Muscle of leg (tissue), 11 donors: ENCODE data around the gene MAST4. TPM values are rescaled to one million over a fixed set of nuclear protein-coding genes. Genes with fewer than 3 reads are reported as not detected.

Experiments used
- DNase-seq: peaks from one replicate; pipeline ENCODE4 v3.0.0; 2013
- H3K27ac ChIP-seq: one replicate; pipeline ENCODE4 v1.5.1; 2013; ENCODE audit warnings: mild to moderate bottlenecking, low read length, control low read depth
- H3K27me3 ChIP-seq: one replicate; pipeline ENCODE4 v1.6.1; 2013; ENCODE audit warnings: low read length; ENCODE audit not compliant: control insufficient read depth, insufficient read depth
- H3K36me3 ChIP-seq: one replicate; pipeline ENCODE4 v1.6.1; 2013; ENCODE audit warnings: low read length; ENCODE audit not compliant: control insufficient read depth, insufficient read depth
- H3K4me1 ChIP-seq: one replicate; pipeline ENCODE4 v1.6.1; 2013; ENCODE audit warnings: low read length; ENCODE audit not compliant: control insufficient read depth, insufficient read depth
- H3K4me3 ChIP-seq: one replicate; pipeline ENCODE4 v1.5.1; 2013; ENCODE audit warnings: low read length, control low read depth
- H3K9me3 ChIP-seq: replicated peaks from 2 replicates; pipeline ENCODE4 v1.6.1; 2013; ENCODE audit warnings: low read depth, low read length; ENCODE audit not compliant: control insufficient read depth
- WGBS: methylation state at CpG from one replicate; pipeline ENCODE4 v1.1.5; 2013; ENCODE audit warnings: missing lambda C conversion rate; ENCODE audit not compliant: insufficient coverage; 5-methylcytosine and 5-hydroxymethylcytosine counted together
- polyA plus RNA-seq, 8 donors: library from polyadenylated mRNA; unstranded; fragments of 120-200 nt; gene quantifications; one replicate each; pipeline versions ENCODE4 v1.2.1 to v1.2.3, GENCODE V29; 2013; ENCODE audit warnings: inconsistent platforms in 1 of 8, low replicate concordance in 1 of 8; ENCODE audit not compliant: insufficient read length in 8 of 8, insufficient read depth in 1 of 8
- total RNA-seq: library from RNA; stranded (reverse); fragments of 120-200 nt; gene quantifications from one replicate; pipeline ENCODE4 v1.2.4, GENCODE V29; 2013

MAST4 gene
- total and polyA plus RNA-seq, 9 donors: 7.3 to 15.4 (median 10.9) TPM

DNA sequence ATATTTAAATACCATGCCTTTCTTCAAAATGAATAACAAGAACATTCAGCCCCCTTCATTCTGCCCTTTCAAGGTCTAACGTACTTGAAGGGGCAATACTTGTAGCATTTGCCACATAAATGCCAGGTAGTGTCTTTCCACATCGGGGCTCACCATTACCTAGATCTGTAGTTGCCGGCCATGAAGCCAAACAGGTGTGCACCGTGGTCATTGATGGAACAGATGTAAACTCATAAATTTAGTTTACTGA lies 407.4 kb downstream of the MAST4 start:
- Histone ChIP-seq H3K27me3 (no peaks in the 10 kb centered on the region), H3K4me1 (peaks cover 6% of the 10 kb centered on the region), H3K27ac (peak overlapping the region; percentile 79), H3K36me3 (no peaks in the 10 kb centered on the region), H3K4me3 (peak overlapping the region; percentile 61), H3K9me3 (no peaks in the 10 kb centered on the region)
- no peak for DNase-seq
- 0% methylated on average over 3 of the region's 4 CpGs for WGBS

DNA sequence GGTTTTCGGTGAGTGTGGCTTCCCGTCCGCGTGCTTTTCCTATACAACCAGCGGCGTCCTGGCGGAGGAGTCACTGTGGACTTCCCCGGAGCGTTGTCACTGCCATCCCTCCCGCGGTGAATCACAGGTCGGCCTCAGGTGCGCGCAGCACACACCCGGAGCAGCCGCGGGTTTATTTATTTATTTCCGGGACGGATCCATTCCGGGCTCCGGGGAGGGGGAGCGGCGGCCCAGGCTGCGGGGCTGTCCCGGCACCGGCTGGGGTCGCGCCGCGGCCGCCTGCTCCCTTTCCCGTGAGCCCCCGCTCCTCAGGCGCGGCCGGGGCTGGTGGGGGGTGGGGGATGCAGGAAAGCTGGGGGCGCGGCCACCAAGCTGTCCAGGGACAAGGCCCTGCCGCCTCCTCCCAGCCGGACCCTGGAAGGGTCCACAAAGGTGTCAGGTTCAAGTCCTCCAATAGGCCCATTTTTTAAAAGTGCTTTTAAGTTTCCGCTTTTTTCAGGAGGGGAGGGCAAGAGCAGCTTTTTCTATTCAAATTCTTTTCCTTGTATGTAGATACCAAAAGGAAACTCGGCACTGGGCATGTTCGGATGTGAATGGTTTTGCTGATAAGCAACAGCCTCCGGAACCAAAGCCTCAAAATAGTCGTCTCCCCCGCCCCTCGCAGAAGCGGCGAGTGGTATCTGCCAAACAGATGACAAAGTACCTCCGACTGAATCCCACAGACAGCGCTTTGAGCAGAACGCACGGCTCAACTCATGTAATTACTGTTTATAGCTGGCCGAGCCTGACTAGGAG lies 407.9 kb downstream of the MAST4 start:
- peaks cover 6% of the 10 kb centered on the region for H3K4me1 ChIP-seq

DNA sequence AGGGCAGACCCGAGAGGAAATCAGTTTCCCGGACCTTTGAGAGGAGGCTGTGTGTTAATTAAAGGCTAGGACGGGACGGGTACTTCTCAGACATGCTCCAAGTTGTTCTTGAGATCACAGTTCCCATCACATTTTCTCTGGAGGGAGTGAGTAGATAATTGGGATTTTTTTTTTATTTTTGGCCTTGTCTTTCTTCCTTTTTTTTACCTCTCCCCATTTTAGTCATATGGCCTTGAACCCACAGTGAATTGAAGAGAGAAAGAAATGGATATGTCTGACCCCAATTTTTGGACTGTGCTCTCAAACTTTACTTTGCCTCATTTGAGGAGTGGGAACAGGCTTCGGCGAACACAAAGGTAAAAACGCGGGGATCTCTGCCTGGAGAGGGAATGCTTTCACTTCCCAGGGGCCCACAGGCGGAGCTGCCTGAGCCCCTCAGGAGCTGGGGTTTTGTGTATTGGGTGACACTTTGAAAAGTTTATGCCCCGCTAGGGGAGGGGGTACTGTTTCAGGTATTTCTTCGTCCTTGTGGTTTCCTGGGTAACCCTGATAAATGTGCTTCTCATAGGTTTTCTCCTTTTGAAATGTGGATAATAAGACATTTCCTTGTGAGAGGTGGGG lies 408.6 kb downstream of the MAST4 start:
- no peak for DNase-seq
- no peaks in the 10 kb centered on the region for H3K9me3 ChIP-seq
- H3K27ac ChIP-seq: peak overlapping the region; percentile 89
- H3K36me3 ChIP-seq: no peaks in the 10 kb centered on the region
- no peaks in the 10 kb centered on the region for H3K27me3 ChIP-seq
- WGBS: 13% methylated on average over 9 of the region's 11 CpGs
- H3K4me3 ChIP-seq: peak overlapping the region; percentile 61
- H3K4me1 ChIP-seq: peaks cover 6% of the 10 kb centered on the region

More for the DNA sequence above, 407.9 kb downstream of the MAST4 start:
- Histone ChIP-seq H3K27ac (peak overlapping the region; percentile 89), H3K4me3 (peak overlapping the region; percentile 61), H3K9me3 (no peaks in the 10 kb centered on the region), H3K27me3 (no peaks in the 10 kb centered on the region), H3K36me3 (no peaks in the 10 kb centered on the region)
- DNase-seq: peak; percentile 91
- WGBS: under 1% methylated on average over 46 of the region's 54 CpGs

DNA sequence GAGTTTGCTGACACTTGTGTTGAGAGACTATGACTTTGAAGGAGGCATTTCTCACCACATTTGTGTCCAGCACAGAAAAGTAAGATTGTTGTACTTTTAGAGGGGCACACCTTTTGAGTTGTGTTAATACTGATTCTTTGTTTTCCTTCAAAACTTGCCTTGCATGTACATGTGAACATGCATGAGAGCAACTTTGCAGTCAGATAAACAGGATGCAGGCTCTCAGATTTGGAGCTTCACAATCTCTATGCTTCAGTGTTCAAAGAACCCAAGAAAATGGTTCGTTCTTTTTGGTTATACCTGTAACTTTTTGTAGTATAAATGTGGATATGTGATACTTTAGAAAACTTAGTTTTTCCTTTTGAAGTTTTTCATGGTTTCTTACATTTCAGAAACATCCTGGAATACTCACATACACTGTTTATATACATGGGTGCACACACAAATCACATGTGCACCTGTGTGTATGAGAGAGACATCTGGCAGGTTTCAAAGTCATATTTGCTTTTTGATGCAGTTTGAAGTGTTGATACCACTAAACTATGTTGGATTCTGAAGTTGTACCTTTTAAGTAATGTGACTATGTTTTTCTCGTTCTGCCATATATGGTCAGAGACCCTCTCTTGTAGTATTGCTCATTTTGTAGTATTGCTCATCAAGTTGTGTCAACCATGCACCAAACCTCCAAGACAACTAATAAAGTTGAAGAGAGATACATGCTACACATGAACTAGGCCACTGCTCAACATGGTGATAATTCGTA lies 409.7 kb downstream of the MAST4 start:
- H3K27ac ChIP-seq: no peak overlapping the region

DNA sequence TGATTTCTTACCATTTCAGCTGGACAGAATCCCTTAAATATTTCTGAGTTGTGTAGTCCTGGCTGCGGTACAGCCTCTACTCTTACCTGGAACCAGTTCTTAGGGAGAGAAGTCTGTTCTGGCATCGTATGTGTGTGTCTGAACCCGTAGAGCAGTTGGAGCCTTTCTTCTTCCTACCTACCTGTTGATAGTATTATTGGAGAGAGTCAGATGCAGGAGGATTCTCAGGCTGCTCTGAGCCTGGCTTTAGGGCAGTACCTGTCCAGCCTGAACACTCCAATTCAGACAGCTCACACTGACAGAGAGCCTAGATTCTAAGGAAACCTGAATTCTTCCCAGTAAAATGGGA lies 410.3 kb downstream of the MAST4 start:
- Histone ChIP-seq H3K36me3 (no peaks in the 10 kb centered on the region), H3K4me3 (no peak overlapping the region), H3K27me3 (no peaks in the 10 kb centered on the region), H3K4me1 (peaks cover 16% of the 10 kb centered on the region), H3K27ac (no peak overlapping the region), H3K9me3 (no peaks in the 10 kb centered on the region)
- no peak for DNase-seq
- WGBS: no CpG with 5 or more reads among the region's 3 CpGs

More for the DNA sequence above, 409.7 kb downstream of the MAST4 start:
- H3K27me3 ChIP-seq: no peaks in the 10 kb centered on the region
- no CpG with 5 or more reads among the region's 3 CpGs for WGBS
- H3K9me3 ChIP-seq: no peaks in the 10 kb centered on the region
- no peaks in the 10 kb centered on the region for H3K36me3 ChIP-seq
- H3K4me3 ChIP-seq: no peak overlapping the region
- no peak for DNase-seq
- peaks cover 11% of the 10 kb centered on the region for H3K4me1 ChIP-seq

DNA sequence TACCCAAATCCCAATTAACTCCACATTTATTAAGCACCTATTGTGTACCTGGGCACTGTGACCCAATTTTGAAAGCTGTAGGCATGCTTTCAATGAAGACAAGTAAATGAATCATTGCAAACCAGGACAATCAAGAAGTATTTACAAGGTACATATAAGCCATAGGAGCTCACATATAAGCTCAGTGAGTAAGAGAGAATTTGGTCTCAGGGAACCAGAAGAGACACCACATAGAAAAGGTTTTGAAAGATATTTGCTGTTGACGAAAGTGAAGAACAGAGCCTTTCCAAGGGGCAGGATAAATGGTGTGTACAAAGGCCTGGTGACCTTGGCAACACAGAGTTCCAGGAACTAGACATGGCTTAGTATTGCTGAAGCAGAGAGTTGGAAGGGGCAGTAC lies 412.8 kb downstream of the MAST4 start:
- Histone ChIP-seq H3K9me3 (no peaks in the 10 kb centered on the region), H3K36me3 (no peaks in the 10 kb centered on the region), H3K27ac (no peak overlapping the region), H3K4me1 (peaks cover 17% of the 10 kb centered on the region), H3K27me3 (no peaks in the 10 kb centered on the region), H3K4me3 (no peak overlapping the region)
- DNase-seq: no peak
- 100% methylated on average over 1 of the region's 1 CpG for WGBS

DNA sequence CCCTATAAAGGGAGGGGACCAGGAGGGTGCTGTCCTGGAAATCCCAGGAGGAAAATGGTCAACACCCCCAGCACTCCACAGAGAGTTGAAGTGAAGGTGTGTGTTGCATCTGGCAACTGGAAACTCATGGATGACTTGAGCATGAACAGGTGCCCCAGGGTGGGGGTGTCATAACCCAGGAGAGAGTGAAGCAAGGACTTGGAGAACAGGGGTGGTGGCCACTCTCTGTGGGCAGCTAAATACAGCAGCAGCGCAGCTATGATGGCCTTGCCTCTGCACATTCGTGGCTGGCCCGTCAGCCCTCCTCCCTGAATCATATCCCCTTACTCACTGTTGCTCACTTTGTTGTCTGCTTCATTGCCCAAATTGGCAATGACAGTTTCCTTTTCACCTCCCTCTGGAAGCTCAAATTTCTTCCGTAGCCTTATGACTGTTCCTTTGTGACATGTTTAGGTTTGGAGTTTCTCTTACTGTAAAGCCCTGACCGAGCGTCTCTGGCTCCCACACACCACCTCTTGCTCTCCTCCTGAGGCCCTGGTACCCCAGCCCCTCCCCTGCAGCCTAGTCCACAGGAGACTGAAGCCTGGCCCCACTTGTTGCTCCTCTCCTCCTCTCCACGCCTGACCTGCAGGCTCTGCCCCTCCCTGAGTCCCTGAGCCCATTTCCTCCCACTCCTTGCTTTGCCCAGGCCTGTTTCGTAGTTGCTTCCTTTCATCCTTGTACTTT lies 414.7 kb downstream of the MAST4 start:
- Histone ChIP-seq H3K27ac (no peak overlapping the region), H3K4me1 (peaks cover 15% of the 10 kb centered on the region), H3K36me3 (no peaks in the 10 kb centered on the region), H3K27me3 (no peaks in the 10 kb centered on the region), H3K4me3 (no peak overlapping the region), H3K9me3 (no peaks in the 10 kb centered on the region)
- 55% methylated on average over 7 of the region's 8 CpGs for WGBS
- no peak for DNase-seq

DNA sequence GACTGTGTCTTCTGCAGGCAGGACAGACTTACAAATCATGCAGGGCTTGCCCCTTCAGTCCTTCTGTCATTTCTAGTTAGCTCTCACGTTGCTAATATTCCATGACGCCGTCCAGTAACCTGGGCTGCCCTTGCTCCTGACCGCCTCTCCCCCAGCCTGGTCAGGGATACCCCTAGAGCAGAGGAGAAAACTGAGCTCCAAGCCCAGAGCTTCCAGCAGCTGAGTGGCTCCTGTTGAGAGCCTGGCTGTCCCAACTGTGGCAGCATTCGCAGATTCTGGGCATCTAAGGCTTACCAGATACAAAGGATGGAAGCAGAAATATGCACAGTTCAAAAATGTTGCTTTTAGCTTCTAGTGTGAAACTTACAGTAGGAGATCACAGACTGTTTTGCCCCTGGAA lies 415.2 kb downstream of the MAST4 start:
- Histone ChIP-seq H3K27ac (no peak overlapping the region), H3K36me3 (no peaks in the 10 kb centered on the region), H3K4me1 (peaks cover 15% of the 10 kb centered on the region), H3K27me3 (no peaks in the 10 kb centered on the region), H3K9me3 (no peaks in the 10 kb centered on the region), H3K4me3 (no peak overlapping the region)
- WGBS: 73% methylated on average over 5 of the region's 5 CpGs
- DNase-seq: no peak

DNA sequence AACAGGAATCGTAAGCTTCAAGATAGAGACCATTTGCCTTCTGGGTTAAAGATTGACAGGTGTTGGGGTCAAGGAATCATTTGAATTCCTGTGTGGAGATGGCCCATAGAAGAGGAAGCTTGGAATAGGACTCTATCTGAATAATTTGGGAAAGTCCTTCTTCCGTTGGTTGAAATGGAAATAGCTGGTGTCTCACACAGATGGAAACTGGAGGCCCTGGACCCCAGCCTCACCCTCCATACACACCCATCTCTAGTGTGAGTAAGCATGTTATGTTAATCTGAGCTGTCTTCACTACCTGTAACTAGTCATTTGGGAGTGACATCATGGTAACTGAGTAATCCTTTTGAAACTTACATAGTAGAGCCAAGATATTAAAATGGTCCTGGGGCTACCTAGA lies 416.0 kb downstream of the MAST4 start:
- Histone ChIP-seq H3K36me3 (no peaks in the 10 kb centered on the region), H3K9me3 (no peaks in the 10 kb centered on the region), H3K4me3 (no peak overlapping the region), H3K27me3 (no peaks in the 10 kb centered on the region), H3K4me1 (peaks cover 12% of the 10 kb centered on the region), H3K27ac (no peak overlapping the region)
- DNase-seq: no peak
- WGBS: no CpG with 5 or more reads among the region's 2 CpGs

DNA sequence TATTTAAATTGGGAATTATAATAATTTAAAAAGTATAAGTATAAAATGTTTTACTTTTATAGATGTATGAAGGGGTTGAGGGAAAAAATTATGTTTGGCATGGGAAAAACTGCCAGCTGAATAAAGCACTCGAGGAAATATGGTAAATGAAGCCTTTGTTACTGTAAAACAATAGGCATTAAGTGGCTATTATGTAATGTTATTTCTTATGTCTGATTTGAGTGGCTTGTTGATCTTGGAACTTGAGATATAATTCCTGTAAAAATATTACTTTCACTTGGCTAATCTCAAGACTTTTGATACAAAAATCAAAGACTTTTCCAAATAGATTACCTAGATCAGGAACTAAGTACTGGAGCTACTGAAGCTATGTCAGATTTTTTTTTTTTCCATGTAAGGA lies 417.5 kb downstream of the MAST4 start:
- Histone ChIP-seq H3K9me3 (no peaks in the 10 kb centered on the region), H3K4me3 (no peak overlapping the region), H3K36me3 (no peaks in the 10 kb centered on the region), H3K27me3 (no peaks in the 10 kb centered on the region), H3K27ac (peak overlapping the region; percentile 45), H3K4me1 (peaks cover 12% of the 10 kb centered on the region)
- no CpG with 5 or more reads among the region's 1 CpG for WGBS
- DNase-seq: no peak
